Suprapubic skin (tissue), 4 donors: Measurements from ENCODE around the gene CERT1. TPM values are rescaled to one million over a fixed set of nuclear protein-coding genes. Genes with fewer than 3 reads are reported as not detected.

ENCODE experiments used
- DNase-seq, 2 donors: peaks; one replicate each; pipeline ENCODE4 v3.0.0-alpha.2; 2019; ENCODE audit warnings: low spot score in 2 of 2
- H3K27ac ChIP-seq: fragments of 200-600 bp; sonication (generic); one replicate; pipeline ENCODE4 v1.5.1; 2019
- H3K27me3 ChIP-seq: fragments of 200-600 bp; sonication (generic); one replicate; pipeline ENCODE4 v1.5.1; 2019
- H3K36me3 ChIP-seq: fragments of 200-600 bp; sonication (generic); one replicate; pipeline ENCODE4 v1.5.1; 2019
- H3K4me1 ChIP-seq: fragments of 200-600 bp; sonication (generic); one replicate; pipeline ENCODE4 v1.5.1; 2019
- H3K4me3 ChIP-seq: fragments of 200-600 bp; sonication (generic); one replicate; pipeline ENCODE4 v1.5.1; 2019; ENCODE audit warnings: mild to moderate bottlenecking
- H3K9me3 ChIP-seq: fragments of 200-600 bp; sonication (generic); one replicate; pipeline ENCODE4 v1.5.1; 2019
- CTCF ChIP-seq, 2 donors: fragments of 200-600 bp in 1 of 2; fragments of 450-650 bp in 1 of 2; sonication (generic) in 1 of 2; IDR thresholded peaks; one replicate each; pipeline ENCODE4 v1.5.1; 2016 to 2019; ENCODE audit warnings: antibody characterized with exemption in 2 of 2, mild to moderate bottlenecking in 1 of 2, moderate library complexity in 1 of 2
- EP300 ChIP-seq: sonication (generic); formaldehyde crosslinking; IDR thresholded peaks from one replicate; pipeline ENCODE4 v1.6.1; 2017; ENCODE audit warnings: antibody characterized with exemption
- POLR2A ChIP-seq, 2 donors: fragments of 450-650 bp; IDR thresholded peaks; one replicate each; pipeline ENCODE4 v1.6.1; 2017; ENCODE audit warnings: antibody characterized with exemption in 2 of 2, mild to moderate bottlenecking in 2 of 2, moderate library complexity in 2 of 2
- POLR2AphosphoS5 ChIP-seq, 3 donors: sonication (generic); formaldehyde crosslinking; IDR thresholded peaks; one replicate each; pipeline ENCODE4 v1.6.1; 2017; ENCODE audit warnings: antibody characterized with exemption in 3 of 3
- WGBS: methylation state at CpG from one replicate; pipeline ENCODE4 v1.1.5; 2018; 5-methylcytosine and 5-hydroxymethylcytosine counted together
- total RNA-seq, 4 donors: library from RNA; depleted of rRNA; stranded (reverse); fragments of >200 nt; gene quantifications; one replicate each; pipeline ENCODE4 v1.1.0, GENCODE V29; 2016

Gene CERT1
- total RNA-seq, 4 donors from 2014 or later = 25.3 to 41.2 (median 32.4) TPM

- Histone ChIP-seq H3K4me1 (peaks cover 4% of the 10 kb centered on the region), H3K36me3 (no peaks in the 10 kb centered on the region), H3K27ac (no peak overlapping the region), H3K27me3 (no peaks in the 10 kb centered on the region), H3K4me3 (no peak overlapping the region), H3K9me3 (no peaks in the 10 kb centered on the region)
- 74% methylated on average over 8 of the region's 8 CpGs for WGBS
- DNase-seq = no peak
- no peak for TF ChIP-seq POLR2AphosphoS5 (IDR thresholded peaks at IDR 0.05)
- no peak for TF ChIP-seq POLR2A (IDR thresholded peaks at IDR 0.05)
- TF ChIP-seq CTCF (IDR thresholded peaks at IDR 0.05) = no peak
- TF ChIP-seq EP300 = no peak
These were observed 50.4 kb downstream of the CERT1 start for GRCh38 chr5:75460942-75461610.

GRCh38 chr5:75460532-75460931 is 50.9 kb downstream of the CERT1 start:
- Histone ChIP-seq H3K4me3 (no peak overlapping the region), H3K27me3 (no peaks in the 10 kb centered on the region), H3K27ac (no peak overlapping the region), H3K9me3 (no peaks in the 10 kb centered on the region), H3K36me3 (no peaks in the 10 kb centered on the region), H3K4me1 (peaks cover 4% of the 10 kb centered on the region)
- no peak for DNase-seq
- no peak for TF ChIP-seq CTCF (IDR thresholded peaks at IDR 0.05)
- no peak for TF ChIP-seq POLR2A (IDR thresholded peaks at IDR 0.05)
- TF ChIP-seq POLR2AphosphoS5 (IDR thresholded peaks at IDR 0.05) = no peak
- no peak for TF ChIP-seq EP300
- 61% methylated on average over 2 of the region's 2 CpGs for WGBS

- no peak for DNase-seq
- 62% methylated on average over 8 of the region's 8 CpGs for WGBS
- Histone ChIP-seq H3K4me3 (no peak overlapping the region), H3K9me3 (no peaks in the 10 kb centered on the region), H3K4me1 (peaks cover 4% of the 10 kb centered on the region), H3K36me3 (peaks cover 5% of the 10 kb centered on the region), H3K27me3 (no peaks in the 10 kb centered on the region), H3K27ac (no peak overlapping the region)
- no peak for TF ChIP-seq POLR2A (IDR thresholded peaks at IDR 0.05)
- TF ChIP-seq EP300 = no peak
- no peak for TF ChIP-seq POLR2AphosphoS5 (IDR thresholded peaks at IDR 0.05)
- no peak for TF ChIP-seq CTCF (IDR thresholded peaks at IDR 0.05)
These were observed 53.7 kb downstream of the CERT1 start for GRCh38 chr5:75457691-75458090.

GRCh38 chr5:75457161-75457560 is 54.3 kb downstream of the CERT1 start:
- 100% methylated on average over 1 of the region's 1 CpG for WGBS
- Histone ChIP-seq H3K36me3 (peaks cover 5% of the 10 kb centered on the region), H3K4me1 (peaks cover 4% of the 10 kb centered on the region), H3K9me3 (no peaks in the 10 kb centered on the region), H3K27me3 (no peaks in the 10 kb centered on the region), H3K27ac (no peak overlapping the region), H3K4me3 (no peak overlapping the region)
- DNase-seq = no peak
- TF ChIP-seq CTCF (IDR thresholded peaks at IDR 0.05) (no peak), POLR2A (IDR thresholded peaks at IDR 0.05) (no peak), EP300 (no peak), POLR2AphosphoS5 (IDR thresholded peaks at IDR 0.05) (no peak)

- TF ChIP-seq EP300 = no peak
- TF ChIP-seq CTCF (IDR thresholded peaks at IDR 0.05) = no peak
- no peak for TF ChIP-seq POLR2A (IDR thresholded peaks at IDR 0.05)
- TF ChIP-seq POLR2AphosphoS5 (IDR thresholded peaks at IDR 0.05) = no peak
- H3K9me3 ChIP-seq = peaks cover 4% of the 10 kb centered on the region
- no peaks in the 10 kb centered on the region for H3K27me3 ChIP-seq
- no peak overlapping the region for H3K4me3 ChIP-seq
- DNase-seq = no peak
- H3K4me1 ChIP-seq = no peaks in the 10 kb centered on the region
- WGBS = 87% methylated on average over 1 of the region's 1 CpG
- peaks cover 14% of the 10 kb centered on the region for H3K36me3 ChIP-seq
- H3K27ac ChIP-seq = no peak overlapping the region
These were observed 61.4 kb downstream of the CERT1 start for GRCh38 chr5:75450069-75450468.
